HepG2 (cell line): Measurements from ENCODE around the gene INPP5E. TPM values are rescaled to one million over a fixed set of nuclear protein-coding genes. Genes with fewer than 3 reads are reported as not detected.
A peak's percentile ranks its signal among the peaks of the same experiment; 100 is the strongest.

Experiments used
- ATAC-seq: fragments of 200-7000 bp; cut with Tn5 transposase; 3 replicates; pipeline ENCODE4 v1.9.1; 2020; ENCODE audit warnings: mild to moderate bottlenecking, moderate library complexity
- BruUV-seq: library from RNA; stranded (reverse); fragments of 400-500 nt; replicated peaks from 2 replicates; lab custom pipeline; 2021; lab: Mats Ljungman, UMichigan
- CTCF ChIA-PET: fragments of 300-600 bp; formaldehyde crosslinking; extraction: SDS; loops from one replicate; lab custom pipeline; 2021; ENCODE audit warnings: low total read pairs, inconsistent platforms, low intra/inter-chr PET ratio; lab: Yijun Ruan, JAX
- POLR2A ChIA-PET: fragments of 350-600 bp; sonication (Branson Sonifier 250); formaldehyde crosslinking; loops from one replicate; lab custom pipeline; 2020; ENCODE audit warnings: antibody characterized with exemption, inconsistent platforms; lab: Yijun Ruan, JAX
- DNase-seq: peaks from one replicate; pipeline ENCODE4 v3.0.0-alpha.2; 2015; ENCODE audit warnings: low spot score
- FAIRE-seq: peaks from 3 replicates; lab custom pipeline; 2011; peaks lifted over from hg19 to GRCh38; lab: Jason Lieb, UNC
- H2AFZ ChIP-seq: one replicate; pipeline ENCODE4 v1.6.1; 2011; ENCODE audit warnings: low read length, inconsistent platforms
- H3K27ac ChIP-seq: fragments of 300-600 bp; 3 replicates; pipeline ENCODE4 v1.8.0; 2011; ENCODE audit warnings: mixed run types, mild to moderate bottlenecking, mixed read lengths, low read length, inconsistent platforms; ENCODE audit not compliant: insufficient read depth; ENCODE audit errors: extremely low read length
- H3K27me3 ChIP-seq, 2 experiments: fragments of 200-600 bp in 1 of 2; 2 replicates in 1 of 2; 3 replicates in 1 of 2; pipeline versions ENCODE4 v1.6.0 to v1.8.0; 2011; ENCODE audit warnings: low read length in 2 of 2, mild to moderate bottlenecking in 2 of 2, moderate library complexity in 2 of 2, inconsistent platforms in 1 of 2; ENCODE audit not compliant: insufficient read depth in 2 of 2, control insufficient read depth in 1 of 2
- H3K36me3 ChIP-seq, 2 experiments: fragments of 200-600 bp in 1 of 2; replicated peaks in 1 of 2; 2 replicates in 1 of 2; 3 replicates in 1 of 2; pipeline versions ENCODE4 v1.5.1 to v1.8.0; 2011; ENCODE audit warnings: low read length in 2 of 2, inconsistent platforms in 1 of 2; ENCODE audit not compliant: insufficient read depth in 2 of 2, control insufficient read depth in 1 of 2
- H3K4me1 ChIP-seq: 2 replicates; pipeline ENCODE4 v1.5.1; 2012; ENCODE audit warnings: low read length, inconsistent platforms; ENCODE audit not compliant: insufficient read depth
- H3K4me2 ChIP-seq: 2 replicates; pipeline ENCODE4 v1.6.0; 2011; ENCODE audit warnings: low read depth, low read length, inconsistent platforms
- H3K4me3 ChIP-seq, 3 experiments: fragments of 200-600 bp in 1 of 3; sonication (generic), shearing (Covaris generic) in 1 of 3; replicated peaks in 1 of 3; 2 replicates each; pipeline ENCODE4 v1.5.1; 2011 to 2016; ENCODE audit warnings: low read length in 3 of 3, inconsistent platforms in 2 of 3, low read depth in 2 of 3, mild to moderate bottlenecking in 2 of 3, control low read depth in 1 of 3, mixed read lengths in 1 of 3; ENCODE audit not compliant: insufficient read depth in 1 of 3
- H3K79me2 ChIP-seq: one replicate; pipeline ENCODE4 v1.6.1; 2011; ENCODE audit warnings: low read length, inconsistent platforms; ENCODE audit not compliant: insufficient read depth
- H3K9ac ChIP-seq: 2 replicates; pipeline ENCODE4 v1.6.0; 2011; ENCODE audit warnings: mild to moderate bottlenecking, low read depth, low read length, inconsistent platforms; ENCODE audit not compliant: insufficient read depth
- H3K9me3 ChIP-seq: 2 replicates; pipeline ENCODE4 v1.5.1; 2012; ENCODE audit warnings: mild to moderate bottlenecking, low read length
- H4K20me1 ChIP-seq: 2 replicates; pipeline ENCODE4 v1.6.0; 2011; ENCODE audit warnings: inconsistent platforms, mild to moderate bottlenecking, low read length, moderate library complexity; ENCODE audit not compliant: insufficient read depth
- DRAP1 ChIP-seq: IDR thresholded peaks from 2 replicates; pipeline ENCODE4 v1.6.1; 2016; ENCODE audit warnings: missing genetic modification reagents, missing compliant biosample characterization
- ISL2 ChIP-seq: sonication (generic); formaldehyde crosslinking; IDR thresholded peaks from 2 replicates; pipeline ENCODE4 v1.5.0; 2020; ENCODE audit warnings: missing genetic modification reagents
- KAT2B ChIP-seq: fragments of 150-350 bp; IDR thresholded peaks from 2 replicates; pipeline ENCODE4 v1.6.1; 2014; ENCODE audit warnings: low read depth, low read length, borderline replicate concordance
- RBFOX2 ChIP-seq: fragments of 200-400 bp; formaldehyde crosslinking; IDR thresholded peaks from 2 replicates; pipeline ENCODE4 v1.6.1; 2017; ENCODE audit warnings: low read depth, mild to moderate bottlenecking, low read length
- ZBTB34 ChIP-seq: sonication (generic); formaldehyde crosslinking; IDR thresholded peaks from 2 replicates; pipeline ENCODE4 v1.8.0; 2022; ENCODE audit warnings: mild to moderate bottlenecking, missing genetic modification reagents
- ZNF510 ChIP-seq: sonication (generic); formaldehyde crosslinking; IDR thresholded peaks from 2 replicates; pipeline ENCODE4 v1.4.0; 2020; ENCODE audit warnings: low read depth, mild to moderate bottlenecking, missing genetic modification reagents
- ZNF75D ChIP-seq: sonication (generic); formaldehyde crosslinking; IDR thresholded peaks from 2 replicates; pipeline ENCODE4 v1.8.1; 2023; ENCODE audit warnings: missing genetic modification reagents, mild to moderate bottlenecking, borderline replicate concordance
- ZNF776 ChIP-seq: sonication (generic); formaldehyde crosslinking; IDR thresholded peaks from 2 replicates; pipeline ENCODE4 v1.4.0; 2020; ENCODE audit warnings: mild to moderate bottlenecking, missing genetic modification reagents
- WGBS: methylation state at CpG from one replicate; pipeline ENCODE4 v1.1.6; 2017; ENCODE audit warnings: low lambda C conversion rate; 5-methylcytosine and 5-hydroxymethylcytosine counted together
- in situ Hi-C: cut with HindIII; loops from 2 replicates; pipeline ENCODE4 v1.10.0; 2017; ENCODE audit warnings: low pct_unique_long_range_greater_than_20kb; ENCODE audit not compliant: extremely low pct_ligation_motif_present
- intact Hi-C: fragments of 100-400 bp; cut with micrococcal nuclease; formaldehyde crosslinking; loops from one replicate; pipeline ENCODE4 v1.10.0; 2022; ENCODE audit not compliant: unreplicated experiment
- polyA plus RNA-seq, 8 experiments: library from polyadenylated mRNA; depleted of rRNA in 3 of 8; stranded (reverse) in 7 of 8; unstranded in 1 of 8; fragments of >200 nt; fragmentation: Illumina TruSeq in 4 of 8; extraction: Trizol in 4 of 8; gene quantifications; 2 replicates each; pipeline versions ENCODE4 v1.2.1 to v1.2.3, GENCODE V29; 2011 to 2016; ENCODE audit warnings: low read depth in 4 of 8, missing spikeins in 1 of 8, mixed read lengths in 1 of 8; ENCODE audit not compliant: insufficient read depth in 1 of 8
- total RNA-seq, 5 experiments: library from RNA; depleted of rRNA; stranded (reverse); fragments of >200 nt; fragmentation: Illumina TruSeq; extraction: Trizol; gene quantifications; 2 replicates each; pipeline ENCODE4 v1.2.3, GENCODE V29; 2016; ENCODE audit warnings: low read depth in 1 of 5
- TF ChIP-seq, protein P1 (sequence below): IDR thresholded peaks from 2 replicates; pipeline ENCODE4 v1.6.1; 2018; ENCODE audit warnings: missing genetic modification reagents
- TF ChIP-seq, protein P2 (sequence below): sonication (generic); formaldehyde crosslinking; IDR thresholded peaks from 2 replicates; pipeline ENCODE4 v1.8.1; 2023; ENCODE audit warnings: mild to moderate bottlenecking, inconsistent platforms, moderate library complexity, missing genetic modification reagents, borderline replicate concordance
- TF ChIP-seq, protein P3 (sequence below): sonication (generic); formaldehyde crosslinking; conservative IDR thresholded peaks from 2 replicates; pipeline ENCODE4 v1.4.0; 2020; ENCODE audit warnings: missing genetic modification reagents
- TF ChIP-seq, protein P4 (sequence below): sonication (generic); formaldehyde crosslinking; IDR thresholded peaks from 2 replicates; pipeline ENCODE4 v1.5.0; 2020; ENCODE audit warnings: missing genetic modification reagents

INPP5E gene
- total and polyA plus RNA-seq, 2 of the 13 experiments (the other 11 are each of a cell fraction or from before 2014, with no cell fraction given) = 5.5 TPM

GRCh38 chr9:136399176-136400037, 40.2 kb downstream of the INPP5E start (continued):
- TF ChIP-seq, protein P1, sequence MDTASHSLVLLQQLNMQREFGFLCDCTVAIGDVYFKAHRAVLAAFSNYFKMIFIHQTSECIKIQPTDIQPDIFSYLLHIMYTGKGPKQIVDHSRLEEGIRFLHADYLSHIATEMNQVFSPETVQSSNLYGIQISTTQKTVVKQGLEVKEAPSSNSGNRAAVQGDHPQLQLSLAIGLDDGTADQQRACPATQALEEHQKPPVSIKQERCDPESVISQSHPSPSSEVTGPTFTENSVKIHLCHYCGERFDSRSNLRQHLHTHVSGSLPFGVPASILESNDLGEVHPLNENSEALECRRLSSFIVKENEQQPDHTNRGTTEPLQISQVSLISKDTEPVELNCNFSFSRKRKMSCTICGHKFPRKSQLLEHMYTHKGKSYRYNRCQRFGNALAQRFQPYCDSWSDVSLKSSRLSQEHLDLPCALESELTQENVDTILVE (CRISPR knock-in tag) = no peak
- TF ChIP-seq, protein P2, sequence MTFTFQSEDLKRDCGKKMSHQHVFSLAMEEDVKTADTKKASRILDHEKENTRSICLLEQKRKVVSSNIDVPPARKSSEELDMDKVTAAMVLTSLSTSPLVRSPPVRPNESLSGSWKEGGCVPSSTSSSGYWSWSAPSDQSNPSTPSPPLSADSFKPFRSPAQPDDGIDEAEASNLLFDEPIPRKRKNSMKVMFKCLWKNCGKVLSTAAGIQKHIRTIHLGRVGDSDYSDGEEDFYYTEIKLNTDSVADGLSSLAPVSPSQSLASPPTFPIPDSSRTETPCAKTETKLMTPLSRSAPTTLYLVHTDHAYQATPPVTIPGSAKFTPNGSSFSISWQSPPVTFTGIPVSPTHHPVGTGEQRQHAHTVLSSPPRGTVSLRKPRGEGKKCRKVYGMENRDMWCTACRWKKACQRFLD (CRISPR knock-in tag) = 0 out of 2 replicates have a peak, but pooled peaks have one; percentile 4
- no peak for TF ChIP-seq DRAP1
- no peak for TF ChIP-seq ISL2
- TF ChIP-seq, all 625 proteins: peak for 31

DNA sequence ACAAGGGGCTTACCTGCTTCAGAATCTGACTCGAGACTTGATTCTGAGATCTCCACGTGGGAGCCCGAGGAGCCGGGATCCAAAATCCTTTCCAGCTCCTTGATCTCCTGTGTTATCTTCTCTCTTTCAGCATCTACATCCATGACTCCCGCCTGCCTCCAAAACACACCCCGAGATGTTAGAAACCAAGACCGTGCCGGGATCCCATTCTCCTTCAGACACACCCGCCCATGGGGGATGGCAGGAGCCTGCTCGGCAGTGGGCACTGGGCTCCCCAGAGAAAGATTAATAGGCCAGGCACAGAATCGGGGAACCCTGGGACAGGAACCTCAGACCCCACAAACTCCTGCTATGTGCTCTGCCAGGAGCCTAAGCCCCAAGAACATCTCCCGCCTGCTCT, 41.4 kb downstream of the INPP5E start:
- ATAC-seq (no peak), FAIRE-seq (no peak), DNase-seq (no peak)
- WGBS = 96% methylated on average over 11 of the region's 12 CpGs
- BruUV-seq = no TSS peak
- intact Hi-C loops (no loop called here), in situ Hi-C loops (no loop called here)
- peak overlapping the region; percentile 88 for H3K4me2 ChIP-seq
- no peak overlapping the region for H2AFZ ChIP-seq
- H4K20me1 ChIP-seq = 0 out of 2 replicates have a peak, but pooled peaks cover 2% of the 10 kb centered on the region
- no peak overlapping the region for H3K27ac ChIP-seq
- peaks cover 18 to 36% of the 10 kb centered on the region in 2 experiments; a peak in 4 of 5 replicates for H3K36me3 ChIP-seq
- peak overlapping the region in 1 of 3 experiments; percentile 97; a peak in 2 of 6 replicates for H3K4me3 ChIP-seq
- H3K4me1 ChIP-seq = peaks cover 20% of the 10 kb centered on the region
- no peaks in the 10 kb centered on the region for H3K9me3 ChIP-seq
- no peaks in the 10 kb centered on the region for H3K27me3 ChIP-seq
- H3K79me2 ChIP-seq = peaks cover 21% of the 10 kb centered on the region
- peak overlapping the region; percentile 83 for H3K9ac ChIP-seq
- CTCF ChIA-PET = no interaction called here
- POLR2A ChIA-PET = no interaction called here
- TF ChIP-seq ZNF776 = no peak
- no peak for TF ChIP-seq RBFOX2
- TF ChIP-seq ZBTB34 (CRISPR knock-in tag) = no peak
- no peak for TF ChIP-seq ZNF75D (CRISPR knock-in tag)
- no peak for TF ChIP-seq KAT2B
- TF ChIP-seq, protein P3, sequence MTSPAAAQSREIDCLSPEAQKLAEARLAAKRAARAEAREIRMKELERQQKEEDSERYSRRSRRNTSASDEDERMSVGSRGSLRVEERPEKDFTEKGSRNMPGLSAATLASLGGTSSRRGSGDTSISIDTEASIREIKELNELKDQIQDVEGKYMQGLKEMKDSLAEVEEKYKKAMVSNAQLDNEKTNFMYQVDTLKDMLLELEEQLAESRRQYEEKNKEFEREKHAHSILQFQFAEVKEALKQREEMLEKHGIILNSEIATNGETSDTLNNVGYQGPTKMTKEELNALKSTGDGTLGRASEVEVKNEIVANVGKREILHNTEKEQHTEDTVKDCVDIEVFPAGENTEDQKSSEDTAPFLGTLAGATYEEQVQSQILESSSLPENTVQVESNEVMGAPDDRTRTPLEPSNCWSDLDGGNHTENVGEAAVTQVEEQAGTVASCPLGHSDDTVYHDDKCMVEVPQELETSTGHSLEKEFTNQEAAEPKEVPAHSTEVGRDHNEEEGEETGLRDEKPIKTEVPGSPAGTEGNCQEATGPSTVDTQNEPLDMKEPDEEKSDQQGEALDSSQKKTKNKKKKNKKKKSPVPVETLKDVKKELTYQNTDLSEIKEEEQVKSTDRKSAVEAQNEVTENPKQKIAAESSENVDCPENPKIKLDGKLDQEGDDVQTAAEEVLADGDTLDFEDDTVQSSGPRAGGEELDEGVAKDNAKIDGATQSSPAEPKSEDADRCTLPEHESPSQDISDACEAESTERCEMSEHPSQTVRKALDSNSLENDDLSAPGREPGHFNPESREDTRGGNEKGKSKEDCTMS = no peak
- TF ChIP-seq ZNF510 = no peak
- TF ChIP-seq, protein P4, sequence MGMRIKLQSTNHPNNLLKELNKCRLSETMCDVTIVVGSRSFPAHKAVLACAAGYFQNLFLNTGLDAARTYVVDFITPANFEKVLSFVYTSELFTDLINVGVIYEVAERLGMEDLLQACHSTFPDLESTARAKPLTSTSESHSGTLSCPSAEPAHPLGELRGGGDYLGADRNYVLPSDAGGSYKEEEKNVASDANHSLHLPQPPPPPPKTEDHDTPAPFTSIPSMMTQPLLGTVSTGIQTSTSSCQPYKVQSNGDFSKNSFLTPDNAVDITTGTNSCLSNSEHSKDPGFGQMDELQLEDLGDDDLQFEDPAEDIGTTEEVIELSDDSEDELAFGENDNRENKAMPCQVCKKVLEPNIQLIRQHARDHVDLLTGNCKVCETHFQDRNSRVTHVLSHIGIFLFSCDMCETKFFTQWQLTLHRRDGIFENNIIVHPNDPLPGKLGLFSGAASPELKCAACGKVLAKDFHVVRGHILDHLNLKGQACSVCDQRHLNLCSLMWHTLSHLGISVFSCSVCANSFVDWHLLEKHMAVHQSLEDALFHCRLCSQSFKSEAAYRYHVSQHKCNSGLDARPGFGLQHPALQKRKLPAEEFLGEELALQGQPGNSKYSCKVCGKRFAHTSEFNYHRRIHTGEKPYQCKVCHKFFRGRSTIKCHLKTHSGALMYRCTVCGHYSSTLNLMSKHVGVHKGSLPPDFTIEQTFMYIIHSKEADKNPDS (CRISPR knock-in tag) = no peak
